ENCODE measurements around the gene NFAT5. TPM values are rescaled to one million over a fixed set of nuclear protein-coding genes. Genes with fewer than 3 reads are reported as not detected.
A peak's percentile ranks its signal among the peaks of the same experiment; 100 is the strongest.
"Not testable (repeated sequence)": the region's sequence is repeated elsewhere in the genome, so short reads cannot be mapped to it uniquely, and the experiment has no call there.

The NFAT5 gene
- polyA plus RNA-seq (2012; ENCODE audit: insufficient read depth, insufficient read length, low read depth), result 6.2 TPM

GRCh38 chr16:69565671-69566239, at the start of gene NFAT5:
TSS of gene NFAT5 (plus strand) at chr16:69565966. CDS start at chr16:69566302, 336 bp downstream.
- Histone ChIP-seq H3K36me3 (no peaks in the 10 kb centered on the region), H3K9me3 (no peaks in the 10 kb centered on the region), H3K27me3 (no peaks in the 10 kb centered on the region), H3K4me1 (peaks cover 12% of the 10 kb centered on the region), H3K4me3 (ENCODE audit: low read depth, low read length) (peak within 1 kb of the TSS; percentile 74)
- no peak for TF ChIP-seq CTCF (IDR thresholded peaks at IDR 0.05; ENCODE audit: low read depth, low read length)
- peak; percentile 94 for DNase-seq

- H3K4me3 ChIP-seq (ENCODE audit: low read depth, low read length), result not testable (repeated sequence)
Measured at GRCh38 chr16:69517914-69518313, 47.9 kb upstream of the NFAT5 start.

GRCh38 chr16:69520413-69520799, 45.4 kb upstream of the NFAT5 start:
- no peak for TF ChIP-seq CTCF (IDR thresholded peaks at IDR 0.05; ENCODE audit: low read depth, low read length)
- Histone ChIP-seq H3K27me3 (no peaks in the 10 kb centered on the region), H3K9me3 (no peaks in the 10 kb centered on the region), H3K4me1 (peaks cover 4% of the 10 kb centered on the region; the same call in 1 of the 2 replicates), H3K36me3 (no peaks in the 10 kb centered on the region), H3K4me3 (ENCODE audit: low read depth, low read length) (no peak overlapping the region)
- no peak for DNase-seq

More at GRCh38 chr16:69517914-69518313, 47.9 kb upstream of the NFAT5 start:
- H3K9me3 ChIP-seq, H3K4me1 ChIP-seq, H3K27me3 ChIP-seq, H3K36me3 ChIP-seq, DNase-seq: not testable (repeated sequence)

- TF ChIP-seq CTCF (IDR thresholded peaks at IDR 0.05; ENCODE audit: low read depth, low read length), result no peak
- H3K36me3 ChIP-seq, result no peaks in the 10 kb centered on the region
- H3K4me3 ChIP-seq (ENCODE audit: low read depth, low read length), result no peak overlapping the region
- H3K4me1 ChIP-seq, result peaks cover 4% of the 10 kb centered on the region; the same call in 1 of the 2 replicates
- H3K27me3 ChIP-seq, result no peaks in the 10 kb centered on the region
- H3K9me3 ChIP-seq, result no peaks in the 10 kb centered on the region
- no peak for DNase-seq
Measured at GRCh38 chr16:69520800-69521602, 44.8 kb upstream of the NFAT5 start.

GRCh38 chr16:69522041-69522578, 43.7 kb upstream of the NFAT5 start:
- H3K4me1 ChIP-seq, result peaks cover 4% of the 10 kb centered on the region; the same call in 1 of the 2 replicates
- no peak for DNase-seq
- no peaks in the 10 kb centered on the region for H3K36me3 ChIP-seq
- no peaks in the 10 kb centered on the region for H3K9me3 ChIP-seq
- no peak for TF ChIP-seq CTCF (IDR thresholded peaks at IDR 0.05; ENCODE audit: low read depth, low read length)
- no peaks in the 10 kb centered on the region for H3K27me3 ChIP-seq
- no peak overlapping the region for H3K4me3 ChIP-seq (ENCODE audit: low read depth, low read length)

- TF ChIP-seq CTCF (IDR thresholded peaks at IDR 0.05; ENCODE audit: low read depth, low read length), result no peak
- peaks cover 4% of the 10 kb centered on the region; the same call in 1 of the 2 replicates for H3K4me1 ChIP-seq
- H3K27me3 ChIP-seq, result no peaks in the 10 kb centered on the region
- H3K9me3 ChIP-seq, result no peaks in the 10 kb centered on the region
- H3K4me3 ChIP-seq (ENCODE audit: low read depth, low read length), result no peak overlapping the region
- DNase-seq, result peak; percentile 67
- H3K36me3 ChIP-seq, result no peaks in the 10 kb centered on the region
Measured at GRCh38 chr16:69522732-69523404, 42.9 kb upstream of the NFAT5 start.

All from BE2C (cell line).